Stimulated activated CD8-positive, alpha-beta memory T cell treated with anti-CD3 and anti-CD28 coated beads, Interleukin-4, amount 100 ng/mL, for 4 hours (primary cell): ENCODE measurements around the gene NCAPG2.

Experiments used
- DNase-seq, 2 donors: peaks; one replicate each; pipeline ENCODE4 v3.0.0-alpha.2; 2020; ENCODE audit warnings: low read depth in 2 of 2, low spot score in 1 of 2

The NCAPG2 gene

DNA sequence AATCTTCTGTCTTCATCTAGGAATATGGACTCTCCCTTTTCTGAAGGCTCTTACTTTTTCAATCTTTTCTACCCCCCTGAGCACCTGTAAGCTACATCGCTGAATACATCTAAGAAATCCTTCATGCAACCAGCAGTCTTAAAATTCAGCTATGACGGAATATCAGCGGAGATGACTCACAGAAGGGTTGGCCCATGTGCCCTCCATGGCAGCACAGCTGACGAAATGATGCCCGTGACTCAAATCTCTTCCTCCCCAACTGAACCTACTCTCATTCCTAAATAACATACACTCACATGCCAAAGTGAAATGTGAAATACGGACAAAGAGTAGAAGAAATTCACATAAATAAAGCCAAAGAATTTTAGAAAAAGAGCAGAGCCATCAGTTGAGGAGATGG is 30.3 kb upstream of the NCAPG2 start:
- DNase-seq = no peak

DNA sequence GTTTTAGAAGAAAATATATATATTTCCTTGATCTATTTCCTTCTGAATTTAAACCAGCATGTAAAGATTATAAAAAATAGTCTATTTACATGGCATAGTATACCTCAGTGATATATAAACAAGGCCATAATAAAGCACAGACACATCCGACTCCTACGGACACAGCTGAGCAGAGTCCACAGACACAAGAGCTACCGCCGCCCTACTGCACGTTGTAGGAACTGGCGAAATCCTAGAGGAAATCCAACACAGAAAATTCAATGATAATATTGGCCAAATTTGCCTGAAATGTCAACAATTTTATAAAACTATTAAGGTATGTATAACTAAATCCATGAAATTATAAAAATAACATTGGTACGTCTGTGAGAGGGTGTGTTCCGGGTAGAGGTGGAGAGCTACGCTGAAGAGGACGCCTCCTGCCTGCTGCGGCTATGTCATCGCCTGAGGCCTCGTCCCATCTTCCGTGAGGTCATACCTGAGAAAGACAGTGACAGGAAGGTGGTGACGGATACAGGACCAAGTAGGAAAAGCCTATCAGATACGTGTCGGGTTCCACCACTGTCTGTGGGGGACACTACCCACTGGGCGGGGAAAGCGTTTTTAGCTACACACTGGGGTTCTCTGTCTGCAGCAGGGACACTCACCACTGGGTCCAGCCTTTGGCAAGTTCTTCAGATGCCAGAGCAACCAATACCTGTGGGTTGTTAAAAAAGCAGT is 29.3 kb upstream of the NCAPG2 start:
- DNase-seq = no peak

DNA sequence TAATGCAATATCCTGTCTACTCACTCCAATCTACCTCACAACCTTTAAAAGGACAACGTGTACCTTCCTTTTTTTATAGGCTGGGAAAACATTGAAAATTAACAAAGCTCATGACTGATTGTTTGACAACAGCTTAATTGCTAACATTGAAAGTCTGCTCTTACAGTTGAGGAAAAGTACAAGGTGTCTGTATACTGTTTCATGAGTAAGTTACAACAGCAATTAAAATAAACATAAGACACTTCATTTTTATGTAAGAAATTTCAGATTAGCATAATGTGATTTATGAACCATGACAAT is 28.6 kb upstream of the NCAPG2 start:
- DNase-seq = no peak

DNA sequence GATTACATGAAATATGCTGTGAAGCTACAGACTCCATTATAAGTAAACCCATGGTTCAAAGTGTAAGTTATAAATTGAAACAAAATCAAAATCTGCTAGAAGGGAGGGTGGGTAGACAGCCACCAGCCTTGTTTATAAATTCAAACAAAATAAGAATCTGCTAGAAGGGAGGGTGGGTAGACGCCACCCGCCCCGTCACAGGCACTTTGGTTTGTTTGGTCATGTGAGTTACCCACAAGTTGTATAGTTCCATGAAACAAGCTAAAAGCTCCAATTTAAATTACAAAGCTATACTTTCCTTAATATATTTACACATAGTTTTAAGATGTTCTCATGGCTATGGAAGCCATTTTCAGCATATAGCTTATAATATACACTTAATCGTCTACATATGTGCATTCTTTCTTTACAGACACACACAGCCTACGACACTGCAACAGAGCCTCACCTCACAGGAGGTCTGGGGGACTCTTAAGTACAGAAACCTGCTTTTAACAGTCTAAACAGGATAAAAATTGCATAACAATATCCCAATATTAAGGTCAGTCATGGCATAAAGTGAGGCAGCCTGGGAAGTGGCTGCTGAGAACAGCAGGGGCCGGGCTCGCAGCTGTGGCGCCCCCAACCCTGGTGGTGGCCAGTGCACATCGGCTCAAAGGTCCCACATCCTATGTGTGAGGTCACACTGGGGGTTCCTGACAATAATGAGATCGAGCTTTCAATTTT is 28.1 kb upstream of the NCAPG2 start:
- no peak for DNase-seq

DNA sequence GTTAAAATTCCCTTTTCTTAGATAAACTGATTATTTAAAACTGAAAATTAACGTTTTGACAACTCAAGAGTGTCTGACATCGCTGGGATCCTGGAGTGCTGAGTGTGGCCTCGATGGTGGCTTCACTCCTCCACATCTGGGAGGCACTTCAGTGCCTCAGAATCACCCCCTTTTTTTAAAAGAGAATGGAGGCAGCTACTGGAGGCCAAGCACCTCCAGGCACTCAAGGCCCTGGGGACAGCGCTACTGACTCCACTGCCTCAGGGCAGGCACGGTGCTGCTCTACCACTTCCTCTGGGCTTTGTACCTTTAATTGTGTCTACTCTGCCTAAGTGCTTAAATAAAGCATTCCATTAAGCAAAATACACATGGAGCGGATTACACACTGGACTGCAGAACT is 27.2 kb upstream of the NCAPG2 start:
- no peak for DNase-seq

DNA sequence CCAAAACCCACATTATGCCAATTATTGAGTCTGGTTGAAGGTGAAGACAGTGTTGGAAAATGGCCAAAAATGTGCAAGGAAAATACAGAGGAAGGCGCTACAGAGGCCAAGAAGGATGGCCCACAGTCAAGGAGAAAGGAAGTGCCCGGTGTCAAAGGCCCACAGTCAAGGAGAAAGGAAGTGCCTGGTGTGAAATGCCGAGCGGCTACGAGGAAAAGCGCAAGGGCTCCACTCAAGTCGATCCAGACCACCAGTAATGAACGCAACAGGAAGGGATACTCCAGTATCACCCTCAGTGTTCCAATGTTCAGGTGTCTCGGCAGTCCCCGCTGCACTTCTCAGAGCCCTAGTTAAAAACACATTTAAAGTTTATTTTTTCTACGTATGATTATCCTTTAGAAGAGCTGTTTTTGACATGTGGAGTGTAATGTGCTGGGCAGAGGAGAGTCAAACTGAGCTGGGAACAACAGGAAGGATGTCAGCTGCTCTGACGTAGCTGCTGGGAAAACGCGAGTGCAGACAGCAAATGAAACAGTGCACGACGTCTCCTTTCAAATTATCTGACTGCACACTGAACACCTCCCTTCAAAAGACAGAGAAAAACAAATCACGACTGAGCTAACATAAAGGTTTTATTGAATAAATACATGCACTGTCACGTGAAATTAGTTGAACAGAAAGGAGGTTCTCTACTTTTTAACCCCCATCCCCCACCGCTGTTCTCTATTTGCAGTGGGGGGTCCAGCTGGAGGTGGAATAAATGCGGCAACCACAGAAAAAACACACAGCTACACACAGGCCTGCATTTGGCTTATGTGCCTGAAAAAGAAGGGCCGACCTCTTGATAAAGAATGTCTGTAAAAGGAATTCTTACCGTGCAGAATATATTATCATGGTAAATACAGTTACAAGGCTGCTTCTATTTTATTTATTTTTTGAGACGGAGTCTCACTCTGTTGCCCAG is 26.1 kb upstream of the NCAPG2 start:
- no peak for DNase-seq

DNA sequence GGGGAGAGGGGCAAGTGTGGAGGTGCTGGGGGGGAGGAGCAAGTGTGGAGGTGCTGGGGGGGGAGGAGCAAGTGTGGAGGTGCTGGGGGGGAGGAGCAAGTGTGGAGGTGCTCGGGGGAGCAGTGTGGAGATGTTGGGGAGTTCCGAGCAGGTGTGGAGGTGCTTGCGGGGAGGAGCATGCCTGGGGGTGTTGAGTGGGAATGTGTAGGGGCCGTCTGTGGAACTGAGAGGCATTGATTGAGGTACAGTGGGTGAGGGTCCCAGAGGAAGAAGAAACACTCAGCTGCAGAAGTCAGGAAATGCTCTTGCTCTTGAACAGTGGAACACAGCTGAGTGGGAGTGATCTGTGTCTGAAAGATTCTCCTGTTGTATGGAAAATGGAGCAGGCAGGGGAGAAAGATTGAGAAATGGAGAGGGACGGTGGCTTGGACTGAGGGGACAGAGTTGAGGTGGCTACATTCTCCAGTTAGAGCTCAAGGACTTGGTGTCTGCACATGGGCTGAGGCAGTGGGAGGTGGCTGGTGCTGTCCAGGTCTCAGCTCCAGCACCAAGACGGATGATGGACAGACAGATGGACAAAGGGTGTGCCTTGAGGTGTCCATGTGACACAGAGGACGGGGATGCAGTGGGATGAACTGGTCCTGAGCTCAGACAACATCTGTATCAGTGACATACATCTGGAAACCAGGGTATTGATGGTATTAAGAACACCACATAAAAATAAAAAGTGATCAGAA is 25.2 kb upstream of the NCAPG2 start:
- no peak for DNase-seq

DNA sequence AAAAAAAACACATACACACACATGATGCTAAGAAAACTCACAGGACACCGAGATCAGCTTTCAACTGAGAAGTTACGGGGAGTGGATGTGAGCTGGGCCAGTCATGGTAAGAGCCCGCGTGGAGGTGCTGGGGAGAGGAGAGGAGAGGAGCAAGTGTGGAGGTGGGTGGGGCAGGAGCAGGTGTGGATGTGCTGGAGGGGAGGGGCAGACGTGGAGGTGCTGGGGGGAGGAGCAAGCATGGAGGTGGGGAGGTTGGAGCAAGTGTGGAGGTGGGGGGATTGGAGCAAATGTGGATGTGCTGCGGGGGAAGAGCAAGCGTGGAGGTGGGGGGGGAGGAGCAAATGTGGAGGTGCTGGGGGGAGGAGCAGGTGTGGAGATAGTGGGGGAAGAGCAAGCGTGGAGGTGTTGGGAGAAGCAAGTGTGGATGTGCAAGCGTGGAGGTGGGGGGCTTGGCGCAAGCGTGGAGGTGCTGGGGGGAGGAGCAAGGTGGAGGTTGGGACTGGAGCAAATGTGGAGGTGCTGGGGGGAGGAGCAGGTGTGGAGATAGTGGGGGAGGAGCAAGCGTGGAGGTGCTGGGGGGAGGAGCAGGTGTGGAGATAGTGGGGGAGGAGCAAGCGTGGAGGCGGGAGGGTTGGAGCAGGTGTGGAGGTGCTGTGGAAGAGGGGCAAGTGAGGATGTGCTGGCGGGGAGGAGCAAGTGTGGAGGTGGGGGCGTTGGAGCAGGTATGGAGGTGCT is 24.5 kb upstream of the NCAPG2 start:
- no peak for DNase-seq

DNA sequence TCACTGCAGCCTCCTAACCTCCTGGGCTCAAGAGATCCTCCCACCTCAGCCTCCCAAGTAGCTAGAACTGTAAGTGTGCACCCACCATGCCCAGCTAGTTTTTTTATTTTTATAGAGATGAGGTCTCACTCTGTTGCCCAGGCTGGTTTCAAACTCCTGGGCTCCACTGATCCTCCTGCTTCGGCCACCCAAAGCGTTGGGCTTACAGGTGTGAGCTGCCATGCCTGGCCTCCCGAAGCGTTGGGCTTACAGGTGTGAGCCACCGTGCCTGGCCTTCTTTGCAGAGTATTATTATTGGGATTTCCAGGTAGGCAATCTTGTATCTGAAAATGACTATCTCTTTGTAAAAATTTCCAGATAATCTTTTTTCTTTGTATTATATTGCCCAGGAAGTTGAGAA is 23.1 kb upstream of the NCAPG2 start:
- no peak for DNase-seq

DNA sequence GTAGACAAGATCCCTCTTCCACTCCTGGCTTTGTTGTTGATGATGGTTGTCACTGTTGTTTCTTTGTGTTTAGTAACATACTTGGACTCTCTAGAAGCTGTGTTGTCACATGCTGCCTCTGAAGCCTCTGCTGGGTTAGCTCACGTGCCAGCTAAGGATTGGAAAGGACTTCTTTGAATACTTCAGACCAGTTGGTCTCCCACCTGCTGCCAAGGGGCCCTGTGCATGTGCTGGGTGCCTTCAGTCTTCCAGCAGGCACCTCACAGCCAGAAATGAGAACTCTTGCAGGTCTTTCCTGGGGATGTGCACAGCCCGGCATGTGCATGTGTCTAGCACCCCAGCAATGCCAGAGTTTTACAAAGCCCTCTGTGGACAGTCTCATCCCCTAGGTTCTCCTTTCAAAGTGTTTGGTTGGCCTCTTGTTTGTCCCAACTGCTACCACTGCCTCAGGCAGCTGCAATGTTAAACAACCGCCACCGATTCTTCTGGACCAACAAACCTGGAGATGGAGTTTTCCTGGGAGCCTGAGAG is 21.7 kb upstream of the NCAPG2 start:
- no peak for DNase-seq

DNA sequence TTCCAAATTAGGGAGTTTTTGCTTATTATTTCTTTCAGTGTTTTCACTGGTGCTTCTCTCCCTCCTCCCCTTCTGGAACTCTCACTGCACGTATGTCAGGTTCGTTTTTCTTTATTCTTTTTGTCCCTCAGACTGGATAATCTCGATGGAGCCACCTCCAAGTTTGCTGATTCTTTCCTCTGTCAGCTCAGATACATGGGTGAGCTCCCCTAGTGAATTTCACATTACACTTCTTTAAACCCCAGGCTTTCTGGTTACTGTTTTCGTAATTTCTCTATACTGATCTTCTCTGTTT is 20.8 kb upstream of the NCAPG2 start:
- DNase-seq = no peak

DNA sequence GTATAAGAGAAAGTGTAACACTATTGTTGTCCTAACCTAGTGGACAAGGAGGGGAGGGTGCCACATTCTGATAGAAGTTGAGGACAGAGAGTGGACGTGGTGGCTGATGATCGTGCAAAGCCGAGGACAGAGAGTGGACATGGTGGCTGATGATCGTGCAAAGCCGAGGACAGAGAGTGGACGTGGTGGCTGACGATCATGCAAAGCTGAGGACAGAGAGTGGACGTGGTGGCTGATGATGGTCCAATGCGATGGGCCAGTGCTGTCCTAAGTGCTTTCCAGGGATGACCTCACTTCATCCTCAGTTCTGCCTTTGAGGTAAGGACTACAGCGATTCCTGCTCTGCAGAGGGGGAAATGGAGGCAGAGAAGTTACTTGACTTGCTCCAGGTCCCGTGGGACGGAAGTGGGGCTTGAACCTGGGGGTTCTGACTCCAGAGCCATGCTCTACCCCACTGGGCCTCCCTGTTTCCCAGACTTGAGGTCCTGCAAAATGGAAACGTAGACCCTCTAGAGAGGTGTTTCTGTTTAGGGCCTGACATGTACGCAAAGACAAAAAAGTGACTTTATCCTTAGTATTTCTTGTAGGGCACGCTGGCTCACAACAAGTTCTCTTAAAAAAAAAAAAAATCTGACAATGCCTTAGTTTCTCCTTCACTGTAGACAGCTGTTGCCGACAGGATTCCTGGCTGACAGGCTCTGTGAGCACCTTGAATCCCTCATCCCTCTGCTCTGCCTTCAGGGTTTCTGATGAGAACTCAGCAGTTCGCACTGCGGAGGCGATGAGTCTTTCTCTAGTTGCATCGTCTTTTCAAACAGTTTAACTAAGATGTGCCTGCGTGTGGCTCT is 20.3 kb upstream of the NCAPG2 start:
- no peak for DNase-seq

DNA sequence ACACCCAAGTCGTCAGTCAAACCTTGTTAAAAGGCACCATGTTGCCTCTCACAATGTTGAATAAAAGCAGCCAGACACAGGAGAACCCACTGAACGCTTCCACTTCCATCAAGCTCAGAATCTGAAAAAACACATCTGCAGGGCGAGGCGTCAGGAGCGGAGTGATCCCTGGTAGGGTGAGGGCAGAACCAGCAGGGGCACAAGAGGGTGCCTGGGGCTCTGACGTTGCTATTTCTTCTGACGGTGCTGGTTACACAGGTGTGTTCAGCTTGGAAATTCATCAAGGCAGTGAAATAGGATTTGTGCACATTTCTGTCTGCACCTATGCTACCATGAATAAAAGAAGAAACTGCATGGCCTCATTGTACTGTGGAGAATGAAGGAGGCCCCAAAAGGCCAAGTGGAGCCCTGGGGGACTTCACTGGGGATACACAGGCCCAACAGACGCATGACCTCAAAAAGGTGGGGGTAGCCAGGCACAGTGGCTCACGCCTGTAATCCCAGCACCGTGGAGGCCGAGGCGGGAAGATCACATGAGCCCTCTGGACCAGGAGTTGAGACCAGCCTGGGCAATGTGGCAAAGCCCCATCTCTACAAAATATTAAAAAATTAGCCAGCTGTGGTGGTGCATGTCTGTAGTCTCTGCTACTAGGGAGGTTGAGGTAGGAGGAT is 19.2 kb upstream of the NCAPG2 start:
- no peak for DNase-seq

DNA sequence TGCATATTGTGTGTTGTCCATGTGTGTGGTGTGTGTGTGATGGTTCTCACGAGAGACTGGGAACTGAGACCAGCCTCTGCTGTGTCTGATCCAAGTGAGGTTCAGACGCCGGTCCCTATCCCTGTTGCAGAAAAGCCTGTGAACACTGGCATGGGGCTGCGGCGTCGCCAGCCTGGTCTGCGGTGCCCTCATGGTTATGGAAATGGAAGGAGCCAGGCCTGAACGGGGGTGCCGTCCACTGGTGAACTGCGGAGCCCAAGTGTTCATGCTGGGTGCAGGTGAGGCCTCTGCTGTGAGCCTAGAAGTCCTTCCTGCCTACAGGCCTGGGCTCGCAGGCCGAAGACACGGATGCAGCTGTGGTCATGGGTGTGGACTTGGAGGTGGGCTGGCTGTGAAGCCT is 18.7 kb upstream of the NCAPG2 start:
- no peak for DNase-seq

DNA sequence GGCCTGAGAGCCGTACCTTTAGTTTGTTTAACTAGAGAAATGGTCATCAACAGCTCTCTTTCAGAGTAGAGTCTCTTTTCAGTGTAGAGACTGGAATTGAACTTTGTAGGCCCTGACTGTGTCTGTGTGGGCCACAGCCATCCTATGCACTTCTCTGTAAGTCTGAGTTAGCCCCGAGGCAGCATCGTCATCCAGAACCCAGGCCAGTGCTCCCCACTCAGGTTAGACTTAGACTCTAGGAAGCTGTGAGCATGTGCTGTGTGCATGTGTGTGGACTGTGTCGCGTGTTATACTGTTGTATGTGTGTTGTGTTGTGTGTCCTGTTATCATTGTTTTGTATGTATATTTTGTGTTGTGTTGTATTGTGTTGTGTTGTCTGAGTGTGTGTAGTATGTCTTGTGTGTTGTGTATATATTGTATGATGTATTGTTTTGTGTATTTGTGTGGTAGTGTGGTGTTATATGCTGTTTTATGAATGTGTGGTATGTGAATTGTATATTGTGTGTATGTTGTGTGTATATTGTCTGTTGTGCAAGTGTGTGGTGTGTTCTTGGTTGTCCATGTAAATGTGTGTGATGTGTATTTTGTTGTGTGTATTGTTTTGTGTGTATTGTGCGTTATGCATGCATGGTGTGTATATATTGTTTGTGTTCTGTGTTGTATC is 18.1 kb upstream of the NCAPG2 start:
- no peak for DNase-seq

DNA sequence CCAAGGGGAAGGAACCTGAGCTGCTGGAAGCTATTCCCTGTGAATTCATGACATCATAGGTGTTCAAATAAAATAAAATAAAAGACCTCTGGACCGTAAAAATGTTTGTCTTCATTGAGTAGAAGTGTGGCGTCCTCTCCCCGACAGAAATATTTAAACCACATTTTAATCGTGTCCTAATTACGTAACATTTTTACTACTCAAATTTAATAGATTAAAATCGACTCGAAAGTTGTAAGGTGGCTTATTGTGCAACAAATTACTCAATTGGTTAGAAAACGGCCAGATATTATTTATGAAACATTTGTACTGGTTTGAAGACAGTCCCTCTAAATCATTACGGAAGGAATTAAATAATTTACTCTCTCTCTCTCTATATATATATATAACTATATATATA is 15.5 kb upstream of the NCAPG2 start:
- no peak for DNase-seq

DNA sequence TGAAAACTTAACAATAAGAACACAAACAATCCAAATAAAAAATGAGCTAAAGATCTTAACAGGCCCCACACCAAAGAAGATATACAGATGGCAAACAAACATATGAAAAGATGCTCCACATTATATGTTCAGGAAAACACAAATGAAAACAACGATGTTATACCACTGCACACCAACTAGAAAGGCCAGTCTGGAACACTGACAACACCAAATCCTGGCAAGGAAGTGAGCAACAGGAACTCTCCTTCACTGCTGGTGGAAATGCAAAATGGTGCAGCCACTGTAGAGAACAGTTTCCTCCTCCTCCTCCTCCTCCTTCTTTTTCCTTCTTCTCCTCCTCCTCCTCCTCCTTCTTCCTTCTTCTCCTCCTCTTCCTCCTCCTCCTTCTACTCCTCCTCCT is 12.2 kb upstream of the NCAPG2 start:
- DNase-seq = no peak

DNA sequence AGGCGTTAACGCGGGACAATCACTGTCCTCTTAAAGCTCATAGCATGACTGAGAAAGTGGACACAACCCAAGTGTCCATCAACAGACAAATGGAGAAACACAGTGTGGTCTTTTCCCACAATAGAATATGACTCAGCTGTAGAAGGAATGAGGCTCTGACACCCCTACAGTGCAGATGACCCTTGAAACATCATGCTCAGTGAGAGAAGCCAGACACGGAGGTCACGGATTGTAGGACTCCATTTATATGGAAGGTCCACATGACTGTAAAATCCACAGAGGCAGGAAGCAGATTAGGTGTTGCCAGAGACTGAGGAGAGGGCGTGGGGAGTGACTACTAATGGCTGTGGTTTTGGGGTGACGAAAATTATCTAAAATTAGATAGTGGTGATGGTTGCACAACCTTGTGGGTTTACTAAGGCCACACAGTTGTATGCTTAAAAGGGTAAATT is 6.1 kb upstream of the NCAPG2 start:
- no peak for DNase-seq

DNA sequence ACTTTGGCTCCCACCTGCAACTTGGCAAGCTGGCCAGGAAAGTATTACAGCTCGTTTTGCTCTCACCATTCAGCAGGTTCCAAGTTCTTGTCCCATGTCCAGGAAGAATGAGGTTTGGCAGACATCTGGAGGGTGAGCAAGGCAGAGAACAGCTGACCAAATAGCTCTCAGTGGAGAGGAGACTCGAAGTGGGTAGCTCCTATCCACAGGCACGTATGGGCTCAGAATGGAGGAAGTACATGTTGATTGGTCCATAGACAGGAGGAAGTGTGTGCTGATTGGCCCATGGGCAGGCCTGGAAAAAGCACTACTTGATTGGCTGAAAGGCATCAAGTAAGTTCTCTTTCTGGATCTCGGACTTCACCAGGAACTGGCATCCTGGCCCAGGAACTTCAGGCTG is 3.0 kb upstream of the NCAPG2 start:
- no peak for DNase-seq
